Measurements from ENCODE around the gene DCT. TPM values are rescaled to one million over a fixed set of nuclear protein-coding genes. Genes with fewer than 3 reads are reported as not detected.

The DCT gene
- total and polyA plus RNA-seq, 2 experiments from 2014 or later: not detected

- Histone ChIP-seq H3K27me3 (replicated peaks; ENCODE audit: insufficient read depth) (0 out of 2 replicates have a peak, but pooled peaks cover 10% of the 10 kb centered on the region), H3K9me2 (ENCODE audit: insufficient read depth) (no peaks in the 10 kb centered on the region), H4K20me1 (ENCODE audit: insufficient read depth) (no peaks in the 10 kb centered on the region), H3F3A (ENCODE audit: insufficient read depth) (peaks cover 16% of the 10 kb centered on the region; the same call in 1 of the 2 replicates), H3K27ac (peak overlapping the region; percentile 5; the same call in 1 of the 2 replicates), H3K36me3 (ENCODE audit: low read depth) (no peaks in the 10 kb centered on the region), H2AFZ (no peak overlapping the region), H3K4me3 (no peak overlapping the region), H3K9me3 (ENCODE audit: low read depth) (no peaks in the 10 kb centered on the region), H3K79me2 (ENCODE audit: insufficient read depth) (no peaks in the 10 kb centered on the region), H3K4me2 (ENCODE audit: unreplicated experiment) (peak overlapping the region; percentile 31), H3K4me1 (ENCODE audit: insufficient read depth) (no peaks in the 10 kb centered on the region; the same call in 1 of the 2 replicates), H3K9ac (no peak overlapping the region)
- DNase-seq: peak; percentile 87
- in situ Hi-C loops (cut with MboI): no loop called here
- 0 to 2% methylated on average over 1 of the region's 1 CpG for WGBS, 2 experiments (ENCODE audit: low coverage in 1 of 2, low lambda C conversion rate in 2 of 2, missing lambda C conversion rate in 2 of 2)
- no peak for TF ChIP-seq EZH2 (IDR thresholded peaks at IDR 0.05; ENCODE audit: insufficient read depth, poor library complexity, severe bottlenecking)
- TF ChIP-seq EZH2phosphoT487 (IDR thresholded peaks at IDR 0.05; ENCODE audit: insufficient read depth, low read depth): 0 out of 2 replicates have a peak, but pooled peaks have one; percentile 27
Measured at GRCh38 chr13:94419304-94419924, 60.1 kb downstream of the DCT start.

- no peaks in the 10 kb centered on the region for H3K9me3 ChIP-seq (ENCODE audit: low read depth)
- TF ChIP-seq EZH2phosphoT487 (IDR thresholded peaks at IDR 0.05; ENCODE audit: insufficient read depth, low read depth) (no peak), EZH2 (IDR thresholded peaks at IDR 0.05; ENCODE audit: insufficient read depth, poor library complexity, severe bottlenecking) (no peak)
- H3K27me3 ChIP-seq (replicated peaks; ENCODE audit: insufficient read depth): peaks cover 17% of the 10 kb centered on the region
- no peak overlapping the region for H2AFZ ChIP-seq
- no peaks in the 10 kb centered on the region for H3K79me2 ChIP-seq (ENCODE audit: insufficient read depth)
- peaks cover 16% of the 10 kb centered on the region; the same call in 1 of the 2 replicates for H3F3A ChIP-seq (ENCODE audit: insufficient read depth)
- H3K4me3 ChIP-seq: no peak overlapping the region
- H3K9me2 ChIP-seq (ENCODE audit: insufficient read depth): no peaks in the 10 kb centered on the region
- no peak overlapping the region for H3K27ac ChIP-seq
- H3K4me2 ChIP-seq (ENCODE audit: unreplicated experiment): no peak overlapping the region
- no peaks in the 10 kb centered on the region for H3K36me3 ChIP-seq (ENCODE audit: low read depth)
- in situ Hi-C loops (cut with MboI): no loop called here
- H4K20me1 ChIP-seq (ENCODE audit: insufficient read depth): no peaks in the 10 kb centered on the region
- no peaks in the 10 kb centered on the region; the same call in 1 of the 2 replicates for H3K4me1 ChIP-seq (ENCODE audit: insufficient read depth)
- DNase-seq: no peak
- H3K9ac ChIP-seq: no peak overlapping the region
Measured at GRCh38 chr13:94417294-94417693, 62.2 kb downstream of the DCT start.

- 45 to 50% methylated on average over 7 of the region's 7 CpGs for WGBS, 2 experiments (ENCODE audit: low coverage in 1 of 2, low lambda C conversion rate in 2 of 2, missing lambda C conversion rate in 2 of 2)
- Histone ChIP-seq H4K20me1 (ENCODE audit: insufficient read depth) (no peaks in the 10 kb centered on the region), H2AFZ (no peak overlapping the region), H3K27me3 (replicated peaks; ENCODE audit: insufficient read depth) (peaks cover 17% of the 10 kb centered on the region), H3K9me3 (ENCODE audit: low read depth) (no peaks in the 10 kb centered on the region), H3K4me2 (ENCODE audit: unreplicated experiment) (no peak overlapping the region), H3K9ac (no peak overlapping the region), H3K36me3 (ENCODE audit: low read depth) (no peaks in the 10 kb centered on the region), H3K9me2 (ENCODE audit: insufficient read depth) (no peaks in the 10 kb centered on the region), H3K79me2 (ENCODE audit: insufficient read depth) (no peaks in the 10 kb centered on the region), H3K4me1 (ENCODE audit: insufficient read depth) (no peaks in the 10 kb centered on the region; the same call in 1 of the 2 replicates), H3K27ac (no peak overlapping the region), H3K4me3 (no peak overlapping the region), H3F3A (ENCODE audit: insufficient read depth) (peaks cover 16% of the 10 kb centered on the region; the same call in 1 of the 2 replicates)
- peak; percentile 43 for DNase-seq
- in situ Hi-C loops (cut with MboI): no loop called here
- TF ChIP-seq EZH2phosphoT487 (IDR thresholded peaks at IDR 0.05; ENCODE audit: insufficient read depth, low read depth): no peak
- TF ChIP-seq EZH2 (IDR thresholded peaks at IDR 0.05; ENCODE audit: insufficient read depth, poor library complexity, severe bottlenecking): no peak
Measured at GRCh38 chr13:94416454-94417080, 62.9 kb downstream of the DCT start.

GRCh38 chr13:94415500-94416237, 63.8 kb downstream of the DCT start:
- Histone ChIP-seq H3K4me1 (ENCODE audit: insufficient read depth) (no peaks in the 10 kb centered on the region; the same call in 1 of the 2 replicates), H3K9ac (no peak overlapping the region), H3K4me2 (ENCODE audit: unreplicated experiment) (no peak overlapping the region), H3K27ac (no peak overlapping the region), H3K79me2 (ENCODE audit: insufficient read depth) (no peaks in the 10 kb centered on the region), H3K9me3 (ENCODE audit: low read depth) (no peaks in the 10 kb centered on the region), H3K36me3 (ENCODE audit: low read depth) (no peaks in the 10 kb centered on the region), H3K27me3 (replicated peaks; ENCODE audit: insufficient read depth) (peaks cover 17% of the 10 kb centered on the region), H3F3A (ENCODE audit: insufficient read depth) (peaks cover 16% of the 10 kb centered on the region; the same call in 1 of the 2 replicates), H3K9me2 (ENCODE audit: insufficient read depth) (no peaks in the 10 kb centered on the region), H4K20me1 (ENCODE audit: insufficient read depth) (no peaks in the 10 kb centered on the region), H2AFZ (no peak overlapping the region), H3K4me3 (no peak overlapping the region)
- 58 to 64% methylated on average over 7 of the region's 7 CpGs for WGBS, 2 experiments (ENCODE audit: low coverage in 1 of 2, low lambda C conversion rate in 2 of 2, missing lambda C conversion rate in 2 of 2)
- DNase-seq: no peak
- TF ChIP-seq EZH2phosphoT487 (IDR thresholded peaks at IDR 0.05; ENCODE audit: insufficient read depth, low read depth) (no peak), EZH2 (IDR thresholded peaks at IDR 0.05; ENCODE audit: insufficient read depth, poor library complexity, severe bottlenecking) (no peak)
- in situ Hi-C loops (cut with MboI): no loop called here

All from GM23248 (cell line).